HepG2 (cell line): Measurements from ENCODE around the gene LYPD4. TPM values are rescaled to one million over a fixed set of nuclear protein-coding genes. Genes with fewer than 3 reads are reported as not detected.

Source experiments
- BATF2 ChIP-seq: sonication (generic); formaldehyde crosslinking; IDR thresholded peaks from 2 replicates; pipeline ENCODE4 v1.8.0; 2022; ENCODE audit warnings: mild to moderate bottlenecking, missing genetic modification reagents, moderate library complexity
- BRCA1 ChIP-seq: sonication (generic); formaldehyde crosslinking; IDR thresholded peaks from 2 replicates; pipeline ENCODE4 v1.4.0; 2020; ENCODE audit warnings: missing genetic modification reagents
- E2F5 ChIP-seq: sonication (generic); formaldehyde crosslinking; conservative IDR thresholded peaks from 2 replicates; pipeline ENCODE4 v1.4.0; 2020; ENCODE audit warnings: missing genetic modification reagents
- HMGXB4 ChIP-seq, 2 experiments: sonication (generic) in 1 of 2; formaldehyde crosslinking in 1 of 2; IDR thresholded peaks; 2 replicates each; pipeline versions ENCODE4 v1.4.0 to v1.6.1; 2018 to 2020; ENCODE audit warnings: missing genetic modification reagents in 2 of 2, borderline replicate concordance in 1 of 2, low read depth in 1 of 2, mild to moderate bottlenecking in 1 of 2, missing biosample characterization in 1 of 2
- NCOA5 ChIP-seq: sonication (generic); formaldehyde crosslinking; IDR thresholded peaks from 2 replicates; pipeline ENCODE4 v1.4.0; 2020; ENCODE audit warnings: missing genetic modification reagents
- NFAT5 ChIP-seq: sonication (generic); formaldehyde crosslinking; IDR thresholded peaks from 2 replicates; pipeline ENCODE4 v1.4.0; 2020; ENCODE audit warnings: missing genetic modification reagents
- PHF8 ChIP-seq: sonication (generic); formaldehyde crosslinking; IDR thresholded peaks from 2 replicates; pipeline ENCODE4 v1.5.0; 2020; ENCODE audit warnings: missing genetic modification reagents
- POLR2G ChIP-seq: fragments of 200-400 bp; formaldehyde crosslinking; IDR thresholded peaks from 2 replicates; pipeline ENCODE4 v1.6.1; 2018; ENCODE audit warnings: mild to moderate bottlenecking, low read depth, low read length, moderate library complexity
- RBAK ChIP-seq: sonication (generic); formaldehyde crosslinking; IDR thresholded peaks from 2 replicates; pipeline ENCODE4 v1.5.1; 2020; ENCODE audit warnings: mild to moderate bottlenecking, missing genetic modification reagents
- RBM22 ChIP-seq: fragments of 200-400 bp; formaldehyde crosslinking; optimal IDR thresholded peaks from 2 replicates; pipeline ENCODE3; 2017; ENCODE audit warnings: mild to moderate bottlenecking, low read length, moderate library complexity
- RXRB ChIP-seq: IDR thresholded peaks from 2 replicates; pipeline ENCODE4 v1.6.1; 2016; ENCODE audit warnings: borderline replicate concordance, missing genetic modification reagents, missing compliant biosample characterization
- TAF15 ChIP-seq: fragments of 200-400 bp; formaldehyde crosslinking; IDR thresholded peaks from one replicate; pipeline ENCODE4 v1.6.1; 2018; ENCODE audit warnings: mild to moderate bottlenecking, low read depth, low read length; ENCODE audit not compliant: poor library complexity, severe bottlenecking
- ZBTB7B ChIP-seq: sonication (generic); formaldehyde crosslinking; IDR thresholded peaks from 2 replicates; pipeline ENCODE4 v1.4.0; 2020; ENCODE audit warnings: missing genetic modification reagents
- ZNF253 ChIP-seq: sonication (generic); formaldehyde crosslinking; IDR thresholded peaks from 2 replicates; pipeline ENCODE4 v1.8.0; 2022; ENCODE audit warnings: mild to moderate bottlenecking, missing genetic modification reagents, borderline replicate concordance
- ZNF281 ChIP-seq: sonication (generic); formaldehyde crosslinking; IDR thresholded peaks from 2 replicates; pipeline ENCODE4 v1.4.0; 2020; ENCODE audit warnings: missing genetic modification reagents, borderline replicate concordance
- ZSCAN9 ChIP-seq: IDR thresholded peaks from 2 replicates; pipeline ENCODE4 v1.6.1; 2016; ENCODE audit warnings: borderline replicate concordance
- polyA plus RNA-seq, 8 experiments: library from polyadenylated mRNA; depleted of rRNA in 3 of 8; stranded (reverse) in 7 of 8; unstranded in 1 of 8; fragments of >200 nt; fragmentation: Illumina TruSeq in 4 of 8; extraction: Trizol in 4 of 8; gene quantifications; 2 replicates each; pipeline versions ENCODE4 v1.2.1 to v1.2.3, GENCODE V29; 2011 to 2016; ENCODE audit warnings: low read depth in 4 of 8, missing spikeins in 1 of 8, mixed read lengths in 1 of 8; ENCODE audit not compliant: insufficient read depth in 1 of 8
- total RNA-seq, 5 experiments: library from RNA; depleted of rRNA; stranded (reverse); fragments of >200 nt; fragmentation: Illumina TruSeq; extraction: Trizol; gene quantifications; 2 replicates each; pipeline ENCODE4 v1.2.3, GENCODE V29; 2016; ENCODE audit warnings: low read depth in 1 of 5

LYPD4 gene
- total and polyA plus RNA-seq, 2 of the 13 experiments (the other 11 are each of a cell fraction or from before 2014, with no cell fraction given), result not detected

GRCh38 chr19:41859618-41860418 is 15.3 kb upstream of the LYPD4 start, which contains the start of gene RPS19 (continued):
- TF ChIP-seq E2F5 (CRISPR knock-in tag) (0 out of 2 replicates have a peak, but pooled peaks have one; percentile 47), TAF15 (no peak), ZNF253 (CRISPR knock-in tag) (no peak), NFAT5 (CRISPR knock-in tag) (no peak), HMGXB4 (CRISPR knock-in tag; IDR thresholded peaks at IDR 0.05; ENCODE audit: borderline replicate concordance in 1 of 2, low read depth in 1 of 2) (peak in 1 of 2 experiments; percentile 60; a peak in 3 of 4 replicates), PHF8 (CRISPR knock-in tag) (peak; percentile 89), POLR2G (peak; percentile 96), ZNF281 (CRISPR knock-in tag) (peak; percentile 91), BATF2 (CRISPR knock-in tag) (no peak; the same call in 1 of the 2 replicates), RBM22 (peak; percentile 74), BRCA1 (CRISPR knock-in tag) (0 out of 2 replicates have a peak, but pooled peaks have one; percentile 31), RXRB (peak; percentile 48), NCOA5 (CRISPR knock-in tag) (no peak), ZSCAN9 (CRISPR knock-in tag) (no peak), ZBTB7B (CRISPR knock-in tag) (peak; percentile 92), RBAK (CRISPR knock-in tag) (no peak)
